Lung (tissue), 13 donors: ENCODE results near the gene PDE3B. TPM values are rescaled to one million over a fixed set of nuclear protein-coding genes. Genes with fewer than 3 reads are reported as not detected.

Experiments
- ATAC-seq: fragments of 200-7000 bp; cut with Tn5 transposase; one replicate; pipeline ENCODE4 v1.9.1; 2020; ENCODE audit warnings: moderate number of reproducible peaks; ENCODE audit not compliant: insufficient read depth, low FRiP score
- DNase-seq, 3 donors: peaks; one replicate each; pipeline ENCODE4 v3.0.0-alpha.2; 2013 to 2017
- H3K27ac ChIP-seq, 2 donors: one replicate each; pipeline ENCODE4 v1.5.1; 2013; ENCODE audit warnings: mild to moderate bottlenecking in 2 of 2, moderate library complexity in 2 of 2, control low read depth in 1 of 2, inconsistent platforms in 1 of 2, low read depth in 1 of 2, low read length in 1 of 2
- H3K27me3 ChIP-seq, 3 donors: one replicate each; pipeline ENCODE4 v1.5.1; 2013; ENCODE audit warnings: low read length in 2 of 3; ENCODE audit not compliant: control insufficient read depth in 3 of 3, insufficient read depth in 3 of 3
- H3K36me3 ChIP-seq, 4 donors: one replicate each; pipeline ENCODE4 v1.5.1; 2013; ENCODE audit warnings: low read length in 4 of 4, mild to moderate bottlenecking in 1 of 4, moderate library complexity in 1 of 4; ENCODE audit not compliant: control insufficient read depth in 4 of 4, insufficient read depth in 4 of 4
- H3K4me1 ChIP-seq, 5 donors: one replicate each; pipeline ENCODE4 v1.5.1; 2013; ENCODE audit warnings: low read length in 5 of 5, mild to moderate bottlenecking in 2 of 5, moderate library complexity in 1 of 5; ENCODE audit not compliant: control insufficient read depth in 5 of 5, insufficient read depth in 5 of 5
- H3K4me3 ChIP-seq: one replicate; pipeline ENCODE4 v1.5.1; 2013; ENCODE audit warnings: mild to moderate bottlenecking, control low read depth, moderate library complexity
- H3K9ac ChIP-seq, 2 donors: one replicate each; pipeline ENCODE4 v1.5.1; 2013; ENCODE audit warnings: low read length in 2 of 2, control low read depth in 1 of 2; ENCODE audit not compliant: insufficient read depth in 1 of 2
- H3K9me3 ChIP-seq, 4 donors: one replicate each; pipeline ENCODE4 v1.5.1; 2013; ENCODE audit warnings: low read length in 3 of 4, mild to moderate bottlenecking in 1 of 4, moderate library complexity in 1 of 4; ENCODE audit not compliant: control insufficient read depth in 4 of 4, insufficient read depth in 3 of 4
- CTCF ChIP-seq: IDR thresholded peaks from 2 replicates; pipeline ENCODE4 v1.5.1; 2012; ENCODE audit warnings: mild to moderate bottlenecking; ENCODE audit errors: control extremely low read depth, extremely low read depth
- WGBS, 2 donors: extraction: QIAGEN DNeasy Blood & Tissue Kit; methylation state at CpG; one replicate each; pipeline ENCODE4 v1.1.7; 2013; 5-methylcytosine and 5-hydroxymethylcytosine counted together
- polyA plus RNA-seq, 2 donors: library from polyadenylated mRNA; stranded (reverse); fragments of 200-250 nt; gene quantifications; one replicate each; pipeline ENCODE4 v1.2.1, GENCODE V29; 2013
- small RNA-seq: library from RNA; depleted of rRNA; stranded (forward); fragments of <200 nt; gene quantifications from one replicate; pipeline ENCODE3, GENCODE V24; 2014; ENCODE audit warnings: low replicate concordance
- total RNA-seq, 2 donors: library from RNA; depleted of rRNA in 1 of 2; stranded (reverse); fragments of >200 nt in 1 of 2; gene quantifications; one replicate each; pipeline ENCODE4 v1.2.1, GENCODE V29; 2014 to 2021
- donor health status: control.
- donor health status: control.
- donor health status: Bipolar disorder and iron deficiency.
- donor health status: healthy.
- donor health status: DM: yes; HTN: yes; CAD: no.

PDE3B gene
- total and polyA plus RNA-seq, 4 donors: 3.3 to 79.2 (median 11.5) TPM

DNA sequence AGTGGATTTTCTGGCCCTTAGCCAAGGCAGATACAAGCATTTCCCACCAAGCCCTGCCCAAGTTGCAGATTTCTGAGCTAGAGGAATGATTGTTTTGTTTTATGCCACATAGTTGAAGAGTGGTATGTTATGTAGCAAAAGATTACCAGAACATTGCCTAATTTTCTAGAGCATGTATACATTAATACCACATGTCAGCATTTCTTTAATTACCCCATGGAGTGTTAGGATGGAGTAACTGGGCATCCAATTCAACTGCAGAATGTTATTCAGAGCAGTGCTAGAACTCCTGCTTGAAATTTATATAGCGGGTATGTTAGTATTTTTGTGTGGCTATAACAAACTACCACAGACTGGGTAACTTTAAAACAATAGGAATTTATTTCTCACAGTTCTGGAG lies 272.8 kb downstream of the PDE3B start:
- 98 to 100% methylated on average over 1 of the region's 1 CpG for WGBS, 2 donors
- Histone ChIP-seq H3K4me3 (no peak overlapping the region), H3K36me3 (no peaks in the 10 kb centered on the region), H3K27ac (no peak overlapping the region), H3K9ac (no peak overlapping the region), H3K4me1 (no peaks in the 10 kb centered on the region), H3K9me3 (no peaks in the 10 kb centered on the region), H3K27me3 (no peaks in the 10 kb centered on the region)
- TF ChIP-seq CTCF: no peak
- DNase-seq (no peak), ATAC-seq (no peak)

Small RNA genes within 50 kb of the gene (small RNA-seq; reads per million reads assigned to genes)
- gene CALCP: not detected

Other genes with a start within 250 kb of the PDE3B start
- 100 to 1,000 TPM in 1 of 2 donors, 10 to 100 TPM in 1; 99.1 to 156 TPM for gene COPB1, start 144.0 kb upstream of the PDE3B start, total RNA-seq
- 10 to 100 TPM; 47.6 to 77.4 TPM for gene COPB1, start 144.0 kb upstream of the PDE3B start, polyA plus RNA-seq
- gene PSMA1, start 123.4 kb upstream of the PDE3B start, total RNA-seq: 100 to 1,000 TPM; 129 to 146 TPM
- 100 to 1,000 TPM; 153 to 250 TPM for gene PSMA1, start 123.4 kb upstream of the PDE3B start, polyA plus RNA-seq
- 10 to 100 TPM; 18.5 to 19.9 TPM for gene CYP2R1, start 248.4 kb downstream of the PDE3B start, total RNA-seq
- gene CYP2R1, start 248.4 kb downstream of the PDE3B start, polyA plus RNA-seq: 10 to 100 TPM in 1 of 2 donors, 1 to 10 TPM in 1; 9.9 to 33.4 TPM